Left lung (tissue), 10 donors: Measurements from ENCODE around the gene OSBP2. TPM values are rescaled to one million over a fixed set of nuclear protein-coding genes. Genes with fewer than 3 reads are reported as not detected.

Experiments
- ATAC-seq: fragments of 200-7000 bp; cut with Tn5 transposase; one replicate; pipeline ENCODE4 v1.9.1; 2020; ENCODE audit warnings: moderate library complexity
- DNase-seq, 4 donors: peaks; one replicate each; pipeline ENCODE4 v3.0.0-alpha.2; 2013 to 2020
- H3K27ac ChIP-seq, 2 donors: fragments of 200-600 bp; sonication (generic) in 1 of 2; one replicate each; pipeline versions ENCODE4 v1.5.0 to v1.8.0; 2020 to 2021
- H3K27me3 ChIP-seq, 2 donors: fragments of 200-600 bp; sonication (generic) in 1 of 2; one replicate each; pipeline versions ENCODE4 v1.5.0 to v1.8.0; 2020 to 2021
- H3K36me3 ChIP-seq, 2 donors: fragments of 200-600 bp; sonication (generic) in 1 of 2; one replicate each; pipeline versions ENCODE4 v1.5.0 to v1.8.0; 2020 to 2021
- H3K4me1 ChIP-seq, 2 donors: fragments of 200-600 bp; one replicate each; pipeline ENCODE4 v1.8.0; 2021
- H3K4me3 ChIP-seq, 2 donors: fragments of 200-600 bp; sonication (generic) in 1 of 2; one replicate each; pipeline versions ENCODE4 v1.5.0 to v1.8.0; 2020 to 2021; ENCODE audit warnings: mild to moderate bottlenecking in 1 of 2
- H3K9me3 ChIP-seq, 2 donors: fragments of 200-600 bp; sonication (generic) in 1 of 2; one replicate each; pipeline versions ENCODE4 v1.5.0 to v1.8.0; 2020 to 2021
- intact Hi-C, 2 donors: fragments of 100-400 bp; cut with DNase I; formaldehyde crosslinking; loops; one replicate each; pipeline versions ENCODE4 v1.11.2 to v1.14.2; 2022
- polyA plus RNA-seq, 6 donors: library from polyadenylated mRNA; unstranded; fragments of 120-200 nt; gene quantifications; one replicate each; pipeline ENCODE4 v1.2.1, GENCODE V29; 2013; ENCODE audit not compliant: insufficient read length in 6 of 6
- total RNA-seq, 2 donors: library from RNA; stranded (reverse); fragmentation: NEBNext Ultra II Directional; extraction: Animal tissue kit (Norgen Biotek cat#: 25700); gene quantifications; one replicate each; pipeline ENCODE4 v1.2.1, GENCODE V29; 2021
- TF ChIP-seq, protein P1 (sequence below), 2 donors: fragments of 200-600 bp; sonication (generic) in 1 of 2; IDR thresholded peaks; one replicate each; pipeline versions ENCODE4 v1.5.0 to v1.8.0; 2021; ENCODE audit warnings: antibody characterized with exemption in 2 of 2
- donor health status: DM: no; HTN: yes; CAD: no.
- donor health status: DM: no; HTN: no; CAD: no.

Gene OSBP2
- total and polyA plus RNA-seq, 8 donors: 4.0 to 21.0 (median 15.8) TPM

DNA sequence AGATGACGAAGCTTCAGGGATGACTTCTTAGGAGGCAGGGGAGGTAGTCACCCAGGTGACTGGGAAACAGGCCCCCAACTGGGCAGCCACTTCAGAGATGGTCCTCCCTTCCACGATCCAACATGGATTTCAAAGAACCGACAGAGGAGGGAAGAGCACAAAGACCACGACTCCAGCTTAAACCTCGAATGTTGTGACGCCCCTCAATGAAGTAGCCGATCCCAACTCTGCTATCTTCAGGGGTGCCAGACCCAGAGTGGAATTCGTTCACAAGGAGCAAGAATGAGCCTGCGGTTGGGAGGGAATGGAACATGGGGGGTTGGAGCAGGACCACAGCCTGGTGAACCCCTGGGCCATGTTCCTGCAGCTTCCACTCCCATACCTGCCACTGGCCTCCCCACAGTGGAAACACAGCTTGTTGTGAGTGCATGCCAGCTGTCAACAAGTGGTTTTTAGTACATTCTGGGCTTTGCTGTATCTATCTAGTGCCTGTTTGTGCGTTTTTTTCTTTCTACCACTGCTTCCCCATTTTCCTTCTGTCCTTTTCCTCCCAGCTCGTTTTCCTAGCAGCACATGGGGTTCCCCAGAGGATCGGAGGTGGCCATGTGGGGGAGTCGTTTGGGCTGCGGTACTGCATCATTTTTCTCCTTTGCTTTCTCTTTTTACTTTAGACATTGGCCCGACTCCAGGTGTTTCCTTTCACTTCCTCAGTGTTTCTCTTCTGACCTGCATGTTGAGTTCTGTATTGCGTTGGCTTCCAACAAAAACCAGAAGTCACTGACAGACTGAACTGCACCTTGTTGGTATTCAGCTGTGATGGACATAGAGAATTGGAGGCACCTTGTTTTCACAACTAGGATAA lies 208.1 kb downstream of the OSBP2 start:
- no peaks in the 10 kb centered on the region for H3K4me1 ChIP-seq
- H3K27me3 ChIP-seq: no peaks in the 10 kb centered on the region
- no peak overlapping the region for H3K4me3 ChIP-seq
- intact Hi-C loops: no loop called here
- H3K9me3 ChIP-seq: peaks cover 0 to 23% of the 10 kb centered on the region in 2 donors
- H3K36me3 ChIP-seq: peaks cover 0 to 21% of the 10 kb centered on the region in 2 donors
- TF ChIP-seq, protein P1, sequence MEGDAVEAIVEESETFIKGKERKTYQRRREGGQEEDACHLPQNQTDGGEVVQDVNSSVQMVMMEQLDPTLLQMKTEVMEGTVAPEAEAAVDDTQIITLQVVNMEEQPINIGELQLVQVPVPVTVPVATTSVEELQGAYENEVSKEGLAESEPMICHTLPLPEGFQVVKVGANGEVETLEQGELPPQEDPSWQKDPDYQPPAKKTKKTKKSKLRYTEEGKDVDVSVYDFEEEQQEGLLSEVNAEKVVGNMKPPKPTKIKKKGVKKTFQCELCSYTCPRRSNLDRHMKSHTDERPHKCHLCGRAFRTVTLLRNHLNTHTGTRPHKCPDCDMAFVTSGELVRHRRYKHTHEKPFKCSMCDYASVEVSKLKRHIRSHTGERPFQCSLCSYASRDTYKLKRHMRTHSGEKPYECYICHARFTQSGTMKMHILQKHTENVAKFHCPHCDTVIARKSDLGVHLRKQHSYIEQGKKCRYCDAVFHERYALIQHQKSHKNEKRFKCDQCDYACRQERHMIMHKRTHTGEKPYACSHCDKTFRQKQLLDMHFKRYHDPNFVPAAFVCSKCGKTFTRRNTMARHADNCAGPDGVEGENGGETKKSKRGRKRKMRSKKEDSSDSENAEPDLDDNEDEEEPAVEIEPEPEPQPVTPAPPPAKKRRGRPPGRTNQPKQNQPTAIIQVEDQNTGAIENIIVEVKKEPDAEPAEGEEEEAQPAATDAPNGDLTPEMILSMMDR (IDR thresholded peaks at IDR 0.05): no peak
- DNase-seq (no peak), ATAC-seq (no peak)
- no peak overlapping the region for H3K27ac ChIP-seq

DNA sequence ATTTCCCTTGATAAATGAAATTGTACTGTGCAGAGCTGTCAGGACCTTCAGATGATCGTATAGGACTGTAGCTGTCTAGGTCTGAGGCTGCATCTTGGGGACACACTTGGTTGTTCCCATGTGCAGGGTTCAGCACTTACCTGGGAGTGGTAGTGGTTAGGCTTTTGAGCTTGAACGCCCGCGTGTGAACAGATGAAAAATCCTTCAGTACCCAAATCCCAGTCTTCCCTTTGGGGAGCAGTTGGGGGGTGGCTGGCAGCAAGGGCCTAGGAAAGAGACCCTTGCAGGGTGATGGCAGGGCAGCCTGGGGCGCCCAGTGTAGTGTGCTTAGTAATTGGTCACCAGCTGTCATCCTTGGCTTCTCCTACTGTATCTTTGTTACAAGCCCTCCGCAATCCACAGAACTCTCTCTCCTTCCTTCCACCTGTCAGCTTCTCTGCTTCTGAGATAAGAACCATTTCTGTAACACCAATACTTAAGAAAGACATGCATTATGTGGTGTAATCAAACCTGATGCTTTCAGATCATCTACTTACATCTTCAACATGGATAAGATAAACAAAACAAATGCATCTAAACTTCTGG lies 209.3 kb downstream of the OSBP2 start:
- TF ChIP-seq, protein P1 (IDR thresholded peaks at IDR 0.05): no peak
- Histone ChIP-seq H3K4me1 (no peaks in the 10 kb centered on the region), H3K4me3 (no peak overlapping the region), H3K27me3 (no peaks in the 10 kb centered on the region), H3K36me3 (peaks cover 0 to 22% of the 10 kb centered on the region in 2 donors), H3K9me3 (peaks cover 0 to 17% of the 10 kb centered on the region in 2 donors), H3K27ac (no peak overlapping the region)
- intact Hi-C loops: no loop called here
- ATAC-seq (no peak), DNase-seq (no peak)

DNA sequence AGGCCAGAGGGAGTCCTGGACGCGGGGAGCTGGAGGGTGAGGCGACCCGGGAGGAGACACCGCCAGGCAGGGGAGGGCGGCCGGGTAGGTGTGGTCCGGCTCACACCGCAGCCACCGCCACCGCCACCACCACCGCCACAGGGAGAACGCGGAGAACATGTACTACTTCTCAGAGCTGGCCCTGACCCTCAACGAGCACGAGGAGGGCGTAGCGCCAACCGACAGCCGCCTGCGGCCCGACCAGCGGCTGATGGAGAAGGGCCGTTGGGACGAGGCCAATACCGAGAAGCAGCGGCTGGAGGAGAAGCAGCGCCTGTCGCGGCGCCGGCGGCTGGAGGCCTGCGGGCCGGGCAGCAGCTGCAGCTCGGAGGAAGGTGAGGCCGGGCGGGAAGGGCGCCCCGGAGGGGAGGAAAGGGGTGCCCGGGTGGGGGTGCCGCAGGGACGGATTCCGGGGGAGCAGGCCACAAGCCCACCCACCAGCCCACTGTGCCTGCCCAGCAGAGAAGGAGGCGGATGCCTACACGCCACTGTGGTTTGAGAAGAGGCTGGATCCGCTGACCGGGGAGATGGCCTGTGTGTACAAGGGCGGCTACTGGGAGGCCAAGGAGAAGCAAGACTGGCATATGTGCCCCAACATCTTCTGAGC lies 211.1 kb downstream of the OSBP2 start:
- Histone ChIP-seq H3K4me3 (no peak overlapping the region), H3K27me3 (no peaks in the 10 kb centered on the region), H3K36me3 (peaks cover 0 to 27% of the 10 kb centered on the region in 2 donors), H3K27ac (no peak overlapping the region), H3K4me1 (no peaks in the 10 kb centered on the region), H3K9me3 (no peaks in the 10 kb centered on the region)
- TF ChIP-seq, protein P1 (IDR thresholded peaks at IDR 0.05): no peak
- intact Hi-C loops: no loop called here
- DNase-seq (no peak), ATAC-seq (no peak)

DNA sequence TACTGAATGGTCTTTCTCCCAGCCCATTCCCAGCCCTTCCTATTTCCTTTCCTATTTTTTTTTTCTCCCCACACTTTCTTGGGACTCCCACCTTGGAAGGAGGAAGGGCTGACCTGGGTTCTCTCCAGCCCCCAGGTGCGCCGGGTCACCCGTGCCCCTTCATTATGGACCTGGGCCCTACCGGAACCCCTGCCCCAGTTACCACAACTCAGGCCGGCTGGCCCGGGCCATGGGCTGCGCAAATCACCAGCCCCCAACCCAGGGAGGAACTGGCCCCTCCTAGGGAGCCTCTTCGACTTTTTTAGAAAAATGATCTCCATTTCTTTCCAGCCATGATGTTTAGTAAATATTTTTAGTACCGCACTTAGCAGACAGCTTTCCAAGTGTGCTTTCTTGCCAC lies 211.7 kb downstream of the OSBP2 start:
- TF ChIP-seq, protein P1 (IDR thresholded peaks at IDR 0.05): no peak
- DNase-seq: no peak
- H3K4me3 ChIP-seq: no peak overlapping the region
- H3K27me3 ChIP-seq: no peaks in the 10 kb centered on the region
- no peak for ATAC-seq
- peaks cover 0 to 27% of the 10 kb centered on the region in 2 donors for H3K36me3 ChIP-seq
- H3K27ac ChIP-seq: no peak overlapping the region
- H3K4me1 ChIP-seq: no peaks in the 10 kb centered on the region
- no peaks in the 10 kb centered on the region for H3K9me3 ChIP-seq
- intact Hi-C loops: no loop called here

DNA sequence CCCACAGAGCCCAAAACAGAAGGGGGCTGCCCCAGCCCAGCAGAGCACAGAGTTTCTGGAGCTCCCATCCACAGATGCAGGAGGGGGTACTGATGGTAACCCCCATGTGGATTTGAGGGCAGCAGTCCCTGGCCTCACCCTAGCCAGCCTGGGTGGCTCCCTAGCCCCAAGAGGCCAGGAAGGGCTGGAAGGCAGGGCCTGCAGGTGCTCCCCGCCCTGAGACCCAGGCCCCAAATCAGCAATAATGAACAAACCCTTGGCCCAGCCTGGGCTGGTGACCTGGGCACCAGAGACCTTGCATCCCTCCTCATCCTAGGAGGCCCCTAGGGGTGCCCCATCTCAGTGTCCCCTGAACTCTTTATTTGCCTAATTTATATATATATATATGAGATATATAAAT lies 212.3 kb downstream of the OSBP2 start:
- intact Hi-C loops: no loop called here
- H3K4me1 ChIP-seq: no peaks in the 10 kb centered on the region
- no peak for ATAC-seq
- TF ChIP-seq, protein P1 (IDR thresholded peaks at IDR 0.05): no peak
- peaks cover 0 to 27% of the 10 kb centered on the region in 2 donors for H3K36me3 ChIP-seq
- no peak for DNase-seq
- no peak overlapping the region for H3K4me3 ChIP-seq
- H3K27ac ChIP-seq: no peak overlapping the region
- H3K9me3 ChIP-seq: no peaks in the 10 kb centered on the region
- no peaks in the 10 kb centered on the region for H3K27me3 ChIP-seq
